ENCODE results near the gene CDH15.

CDH15 gene

DNA sequence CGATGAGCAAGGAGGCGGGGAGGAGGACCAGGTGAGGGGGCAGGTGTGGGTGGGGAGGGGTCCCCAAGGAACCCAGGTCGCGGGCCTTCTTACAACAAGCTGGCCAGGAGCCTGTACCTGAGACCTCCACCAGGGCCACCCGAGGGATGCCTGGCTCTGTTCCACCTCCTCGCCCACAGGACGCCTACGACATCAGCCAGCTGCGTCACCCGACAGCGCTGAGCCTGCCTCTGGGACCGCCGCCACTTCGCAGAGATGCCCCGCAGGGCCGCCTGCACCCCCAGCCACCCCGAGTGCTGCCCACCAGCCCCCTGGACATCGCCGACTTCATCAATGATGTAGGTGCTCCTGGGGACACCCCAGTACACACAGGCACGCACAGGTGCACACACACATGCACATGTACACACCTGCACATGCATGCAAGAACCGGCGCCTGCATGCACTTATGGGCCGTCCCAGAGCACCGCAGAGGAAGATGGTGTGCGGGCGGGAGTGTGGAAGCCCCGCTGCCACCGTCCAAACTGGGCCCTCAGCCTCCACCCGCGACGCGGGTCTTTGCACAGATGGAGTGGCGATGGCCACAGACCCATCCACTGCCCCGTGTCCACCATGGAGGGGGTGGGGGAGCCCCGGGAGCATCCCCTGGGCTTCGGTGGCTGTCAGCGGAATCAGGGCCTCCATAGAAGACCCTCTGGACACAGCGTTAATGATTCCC, 22.2 kb downstream of the CDH15 start:
- H3K36me3 ChIP-seq (ENCODE audit: control insufficient read depth in 1 of 2, insufficient read depth in 2 of 2, low read length in 2 of 2): no peaks in the 10 kb centered on the region
- H3K9ac ChIP-seq (ENCODE audit: low read depth in 1 of 2, low read length in 2 of 2): no peak overlapping the region
- H3K4me1 ChIP-seq (ENCODE audit: control insufficient read depth in 1 of 2, insufficient read depth in 2 of 2, low read length in 2 of 2): no peaks in the 10 kb centered on the region
- H3K27ac ChIP-seq (ENCODE audit: low read depth, low read length): no peak overlapping the region
- H3K4me3 ChIP-seq (ENCODE audit: low read depth in 1 of 2, low read length in 2 of 2): no peak overlapping the region
- peaks cover 7 to 9% of the 10 kb centered on the region in 2 donors for H3K27me3 ChIP-seq (ENCODE audit: control insufficient read depth in 1 of 2, insufficient read depth in 2 of 2, low read length in 2 of 2)
- no peaks in the 10 kb centered on the region for H3K9me3 ChIP-seq (ENCODE audit: control insufficient read depth in 1 of 2, low read length in 2 of 2)

DNA sequence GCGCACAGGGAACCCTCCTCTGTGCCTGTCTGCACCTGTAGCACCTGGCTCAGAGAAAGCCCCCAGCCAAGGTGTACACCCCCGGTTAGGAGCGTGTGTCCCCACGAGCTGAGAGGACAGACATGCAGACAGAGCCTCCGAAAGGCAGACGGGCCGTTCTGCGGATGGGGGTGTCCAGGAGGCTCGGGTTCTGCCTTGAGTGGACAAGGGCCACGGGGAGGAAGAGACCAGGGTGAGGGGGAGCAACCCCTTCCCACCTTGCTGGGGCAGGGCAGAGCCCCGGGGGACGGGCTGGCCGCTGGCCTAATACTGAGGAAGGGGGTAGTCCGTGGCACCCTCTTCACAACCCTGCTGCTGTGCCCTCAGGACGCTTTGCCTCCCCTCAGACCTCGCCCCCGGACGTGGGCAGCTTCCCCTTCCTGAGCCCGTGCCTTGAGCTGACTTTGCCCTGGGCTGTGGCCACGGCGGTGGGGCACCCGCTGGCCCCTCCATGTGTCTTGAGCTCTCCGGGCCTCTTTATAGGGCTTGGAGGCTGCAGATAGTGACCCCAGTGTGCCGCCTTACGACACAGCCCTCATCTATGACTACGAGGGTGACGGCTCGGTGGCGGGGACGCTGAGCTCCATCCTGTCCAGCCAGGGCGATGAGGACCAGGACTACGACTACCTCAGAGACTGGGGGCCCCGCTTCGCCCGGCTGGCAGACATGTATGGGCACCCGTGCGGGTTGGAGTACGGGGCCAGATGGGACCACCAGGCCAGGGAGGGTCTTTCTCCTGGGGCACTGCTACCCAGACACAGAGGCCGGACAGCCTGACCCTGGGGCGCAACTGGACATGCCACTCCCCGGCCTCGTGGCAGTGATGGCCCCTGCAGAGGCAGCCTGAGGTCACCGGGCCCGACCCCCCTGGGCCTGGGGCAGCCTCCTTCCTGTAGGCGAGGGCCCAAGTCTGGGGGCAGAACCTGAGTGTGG, 23.1 kb downstream of the CDH15 start:
- H3K9me3 ChIP-seq (ENCODE audit: control insufficient read depth in 1 of 2, low read length in 2 of 2): no peaks in the 10 kb centered on the region
- H3K36me3 ChIP-seq (ENCODE audit: control insufficient read depth in 1 of 2, insufficient read depth in 2 of 2, low read length in 2 of 2): no peaks in the 10 kb centered on the region
- no peak overlapping the region for H3K4me3 ChIP-seq (ENCODE audit: low read depth in 1 of 2, low read length in 2 of 2)
- H3K4me1 ChIP-seq (ENCODE audit: control insufficient read depth in 1 of 2, insufficient read depth in 2 of 2, low read length in 2 of 2): peaks cover 0 to 2% of the 10 kb centered on the region in 2 donors
- peaks cover 16 to 18% of the 10 kb centered on the region in 2 donors for H3K27me3 ChIP-seq (ENCODE audit: control insufficient read depth in 1 of 2, insufficient read depth in 2 of 2, low read length in 2 of 2)
- no peak overlapping the region for H3K9ac ChIP-seq (ENCODE audit: low read depth in 1 of 2, low read length in 2 of 2)
- H3K27ac ChIP-seq (ENCODE audit: low read depth, low read length): no peak overlapping the region

- Histone ChIP-seq H3K27ac (ENCODE audit: low read depth, low read length) (no peak overlapping the region), H3K4me3 (ENCODE audit: low read depth in 1 of 2, low read length in 2 of 2) (no peak overlapping the region), H3K9me3 (ENCODE audit: control insufficient read depth in 1 of 2, low read length in 2 of 2) (no peaks in the 10 kb centered on the region), H3K9ac (ENCODE audit: low read depth in 1 of 2, low read length in 2 of 2) (no peak overlapping the region), H3K27me3 (ENCODE audit: control insufficient read depth in 1 of 2, insufficient read depth in 2 of 2, low read length in 2 of 2) (peaks cover 26 to 28% of the 10 kb centered on the region in 2 donors), H3K4me1 (ENCODE audit: control insufficient read depth in 1 of 2, insufficient read depth in 2 of 2, low read length in 2 of 2) (peaks cover 6 to 12% of the 10 kb centered on the region in 2 donors), H3K36me3 (ENCODE audit: control insufficient read depth in 1 of 2, insufficient read depth in 2 of 2, low read length in 2 of 2) (no peaks in the 10 kb centered on the region)
Observed at GRCh38 chr16:89195521-89196171, 24.1 kb downstream of the CDH15 start.

DNA sequence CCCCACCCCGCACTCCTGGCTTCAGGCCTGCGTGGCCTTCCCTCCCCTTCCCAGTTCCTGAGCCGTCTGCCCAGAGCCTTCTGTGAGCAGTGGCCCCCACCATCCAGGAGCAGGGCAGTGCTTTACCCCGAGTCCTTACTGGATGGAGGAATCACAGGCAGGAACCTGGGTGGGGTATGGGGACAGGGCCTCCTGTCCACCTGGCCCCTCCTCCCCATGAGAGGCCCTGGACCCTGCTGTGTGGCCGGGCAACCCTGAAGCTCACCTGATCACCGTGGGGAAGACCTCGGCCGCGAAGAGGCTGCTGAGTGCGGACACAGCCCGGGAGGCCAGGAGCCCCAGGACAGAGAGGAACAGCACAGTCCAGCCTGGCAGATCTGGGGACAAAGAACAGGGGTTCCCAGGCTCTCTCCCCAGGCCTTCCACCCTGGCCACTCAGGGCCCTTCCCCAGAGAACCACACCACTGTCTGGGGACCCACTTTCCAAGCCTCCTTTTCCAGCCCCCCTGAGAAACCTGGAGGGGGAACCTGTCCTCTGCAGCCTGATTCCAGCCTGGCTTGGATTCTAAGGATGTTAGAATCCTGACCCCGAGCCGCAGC, 25.6 kb downstream of the CDH15 start:
- Histone ChIP-seq H3K36me3 (ENCODE audit: control insufficient read depth in 1 of 2, insufficient read depth in 2 of 2, low read length in 2 of 2) (no peaks in the 10 kb centered on the region), H3K27me3 (ENCODE audit: control insufficient read depth in 1 of 2, insufficient read depth in 2 of 2, low read length in 2 of 2) (peaks cover 25 to 32% of the 10 kb centered on the region in 2 donors), H3K9me3 (ENCODE audit: control insufficient read depth in 1 of 2, low read length in 2 of 2) (no peaks in the 10 kb centered on the region), H3K9ac (ENCODE audit: low read depth in 1 of 2, low read length in 2 of 2) (no peak overlapping the region), H3K27ac (ENCODE audit: low read depth, low read length) (no peak overlapping the region), H3K4me3 (ENCODE audit: low read depth in 1 of 2, low read length in 2 of 2) (no peak overlapping the region), H3K4me1 (ENCODE audit: control insufficient read depth in 1 of 2, insufficient read depth in 2 of 2, low read length in 2 of 2) (peaks cover 9 to 14% of the 10 kb centered on the region in 2 donors)

- Histone ChIP-seq H3K27me3 (ENCODE audit: control insufficient read depth in 1 of 2, insufficient read depth in 2 of 2, low read length in 2 of 2) (peaks cover 25 to 36% of the 10 kb centered on the region in 2 donors), H3K9ac (ENCODE audit: low read depth in 1 of 2, low read length in 2 of 2) (no peak overlapping the region), H3K4me1 (ENCODE audit: control insufficient read depth in 1 of 2, insufficient read depth in 2 of 2, low read length in 2 of 2) (peaks cover 9 to 14% of the 10 kb centered on the region in 2 donors), H3K27ac (ENCODE audit: low read depth, low read length) (no peak overlapping the region), H3K9me3 (ENCODE audit: control insufficient read depth in 1 of 2, low read length in 2 of 2) (no peaks in the 10 kb centered on the region), H3K4me3 (ENCODE audit: low read depth in 1 of 2, low read length in 2 of 2) (no peak overlapping the region), H3K36me3 (ENCODE audit: control insufficient read depth in 1 of 2, insufficient read depth in 2 of 2, low read length in 2 of 2) (no peaks in the 10 kb centered on the region)
Observed at GRCh38 chr16:89197633-89198416, 26.3 kb downstream of the CDH15 start.

DNA sequence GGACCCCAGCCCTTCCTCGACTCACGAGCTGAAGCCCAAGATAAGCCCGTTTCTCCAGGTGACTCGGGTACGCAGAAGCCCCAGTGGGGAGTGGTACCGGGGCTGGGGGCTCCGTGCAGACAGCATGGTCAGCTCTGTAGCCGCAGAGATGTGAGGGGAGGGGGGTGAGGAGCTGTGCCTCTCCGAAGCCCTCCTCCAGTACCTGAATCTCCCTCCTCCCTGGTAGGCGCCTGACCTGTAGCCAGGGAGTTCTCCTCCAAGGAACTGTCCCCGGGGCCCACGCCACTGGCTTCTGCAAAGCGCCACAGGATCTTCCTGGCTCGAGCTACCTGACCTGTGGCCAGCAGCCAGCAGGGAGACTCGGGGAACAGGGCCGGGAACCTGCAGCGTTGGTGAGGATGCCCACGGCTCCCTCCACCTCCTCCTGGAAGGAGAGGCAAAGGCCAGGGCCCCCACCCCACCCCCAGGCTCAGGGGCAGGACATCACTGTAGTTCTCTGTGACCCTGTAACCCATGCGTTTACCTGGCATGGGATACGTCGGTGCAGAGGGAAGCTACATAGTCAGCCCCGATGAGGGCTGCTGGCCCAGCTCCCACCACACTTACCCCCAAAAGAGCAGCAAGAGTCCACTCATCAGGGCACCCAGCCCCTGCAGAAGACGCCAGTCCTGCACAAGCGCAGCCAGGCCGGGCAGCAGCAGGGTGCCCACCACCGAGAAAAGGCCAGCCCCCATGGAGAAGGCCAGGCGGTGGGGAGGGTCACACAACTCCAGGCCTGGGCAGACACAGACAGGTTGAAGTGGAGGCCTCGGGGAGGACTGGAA, 27.1 kb downstream of the CDH15 start:
- no peaks in the 10 kb centered on the region for H3K9me3 ChIP-seq (ENCODE audit: control insufficient read depth in 1 of 2, low read length in 2 of 2)
- peaks cover 9 to 14% of the 10 kb centered on the region in 2 donors for H3K4me1 ChIP-seq (ENCODE audit: control insufficient read depth in 1 of 2, insufficient read depth in 2 of 2, low read length in 2 of 2)
- peaks cover 28 to 40% of the 10 kb centered on the region in 2 donors for H3K27me3 ChIP-seq (ENCODE audit: control insufficient read depth in 1 of 2, insufficient read depth in 2 of 2, low read length in 2 of 2)
- no peaks in the 10 kb centered on the region for H3K36me3 ChIP-seq (ENCODE audit: control insufficient read depth in 1 of 2, insufficient read depth in 2 of 2, low read length in 2 of 2)
- no peak overlapping the region for H3K27ac ChIP-seq (ENCODE audit: low read depth, low read length)
- H3K9ac ChIP-seq (ENCODE audit: low read depth in 1 of 2, low read length in 2 of 2): no peak overlapping the region
- H3K4me3 ChIP-seq (ENCODE audit: low read depth in 1 of 2, low read length in 2 of 2): no peak overlapping the region

DNA sequence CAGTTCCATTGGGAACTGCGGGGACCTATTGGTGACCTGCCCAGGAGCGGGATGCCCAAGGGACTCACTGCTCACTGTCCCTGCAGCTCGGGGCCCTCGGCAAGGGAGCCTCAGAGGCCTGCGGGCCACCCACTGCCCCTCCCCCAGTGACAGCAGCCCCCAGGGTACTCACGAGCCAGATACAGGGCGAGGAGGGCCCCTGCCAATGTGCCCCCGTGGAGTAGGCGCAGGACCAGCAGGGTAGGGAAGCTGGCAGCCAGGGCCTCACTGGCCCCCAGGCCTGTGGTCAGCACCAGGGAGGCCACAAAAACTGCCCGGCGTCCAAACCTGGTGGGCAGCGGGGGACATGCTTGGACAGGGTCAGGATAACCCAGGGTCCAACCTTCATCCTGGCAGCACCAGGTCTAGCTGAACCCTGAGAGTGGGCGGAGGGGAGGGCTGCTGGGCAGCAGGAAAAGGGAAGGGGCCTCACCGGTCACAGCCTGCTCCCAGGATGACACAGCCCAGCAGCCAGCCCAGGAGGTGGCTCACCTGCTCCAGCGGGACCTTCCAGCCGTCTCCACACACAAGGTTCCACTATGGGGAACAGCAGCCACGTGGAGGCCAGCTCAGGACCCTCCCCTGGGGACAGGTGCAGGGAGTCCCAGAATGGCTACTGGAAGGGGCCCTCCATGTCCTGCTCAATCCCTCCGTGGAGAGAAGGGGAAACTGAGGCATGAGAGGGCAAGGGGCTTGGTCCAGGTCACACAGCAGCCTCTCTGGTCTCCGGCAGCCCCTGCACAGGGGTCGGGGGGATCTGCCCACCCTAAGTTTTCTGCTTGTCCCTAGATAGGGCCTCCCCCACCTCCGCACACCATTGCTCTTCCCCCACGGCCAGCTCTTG, 27.9 kb downstream of the CDH15 start:
- Histone ChIP-seq H3K4me1 (ENCODE audit: control insufficient read depth in 1 of 2, insufficient read depth in 2 of 2, low read length in 2 of 2) (peaks cover 9 to 14% of the 10 kb centered on the region in 2 donors), H3K27me3 (ENCODE audit: control insufficient read depth in 1 of 2, insufficient read depth in 2 of 2, low read length in 2 of 2) (peaks cover 33 to 44% of the 10 kb centered on the region in 2 donors), H3K36me3 (ENCODE audit: control insufficient read depth in 1 of 2, insufficient read depth in 2 of 2, low read length in 2 of 2) (no peaks in the 10 kb centered on the region), H3K9me3 (ENCODE audit: control insufficient read depth in 1 of 2, low read length in 2 of 2) (no peaks in the 10 kb centered on the region), H3K4me3 (ENCODE audit: low read depth in 1 of 2, low read length in 2 of 2) (no peak overlapping the region), H3K27ac (ENCODE audit: low read depth, low read length) (no peak overlapping the region), H3K9ac (ENCODE audit: low read depth in 1 of 2, low read length in 2 of 2) (no peak overlapping the region)

GRCh38 chr16:89200124-89200849, 28.7 kb downstream of the CDH15 start, which contains the start of gene SLC22A31:
Gene SLC22A31, minus strand, starts transcription at chr16:89200537. Its CDS starts 36 bp downstream, at chr16:89200501.
- Histone ChIP-seq H3K9ac (ENCODE audit: low read depth in 1 of 2, low read length in 2 of 2) (no peak within 1 kb of the TSS), H3K36me3 (ENCODE audit: control insufficient read depth in 1 of 2, insufficient read depth in 2 of 2, low read length in 2 of 2) (no peaks in the 10 kb centered on the region), H3K27me3 (ENCODE audit: control insufficient read depth in 1 of 2, insufficient read depth in 2 of 2, low read length in 2 of 2) (peaks cover 33 to 44% of the 10 kb centered on the region in 2 donors), H3K9me3 (ENCODE audit: control insufficient read depth in 1 of 2, low read length in 2 of 2) (no peaks in the 10 kb centered on the region), H3K27ac (ENCODE audit: low read depth, low read length) (no peak within 1 kb of the TSS), H3K4me3 (ENCODE audit: low read depth in 1 of 2, low read length in 2 of 2) (no peak within 1 kb of the TSS), H3K4me1 (ENCODE audit: control insufficient read depth in 1 of 2, insufficient read depth in 2 of 2, low read length in 2 of 2) (peaks cover 9 to 14% of the 10 kb centered on the region in 2 donors)

All from duodenal mucosa (tissue), 2 donors.